ENCODE data around the gene C14orf180. TPM values are rescaled to one million over a fixed set of nuclear protein-coding genes. Genes with fewer than 3 reads are reported as not detected.

The C14orf180 gene
- total RNA-seq, 6 experiments from 2014 or later, result 0.35 to 4.0 (median 1.9) TPM

GRCh38 chr14:104588066-104588857, 8.7 kb downstream of the C14orf180 start:
- Histone ChIP-seq H3K27ac (no peak overlapping the region), H3K36me3 (no peaks in the 10 kb centered on the region), H3K4me3 (no peak overlapping the region), H3K27me3 (no peaks in the 10 kb centered on the region), H3K4me1 (no peaks in the 10 kb centered on the region), H3K9me3 (no peaks in the 10 kb centered on the region)
- DNase-seq (no peak), ATAC-seq (no peak)
- TF ChIP-seq CTCF (IDR thresholded peaks at IDR 0.05), result no peak
- TF ChIP-seq POLR2A (IDR thresholded peaks at IDR 0.05), result no peak
- 93% methylated on average over 3 of the region's 38 CpGs for WGBS (ENCODE audit: insufficient coverage, low coverage, low lambda C conversion rate, missing lambda C conversion rate)
- intact Hi-C loops (cut with DNase I), result no loop called here

- WGBS (ENCODE audit: insufficient coverage, low coverage, low lambda C conversion rate, missing lambda C conversion rate), result 59% methylated on average over 6 of the region's 26 CpGs
- Histone ChIP-seq H3K9me3 (no peaks in the 10 kb centered on the region), H3K27me3 (no peaks in the 10 kb centered on the region), H3K36me3 (no peaks in the 10 kb centered on the region), H3K4me3 (no peak overlapping the region), H3K27ac (no peak overlapping the region), H3K4me1 (no peaks in the 10 kb centered on the region)
- TF ChIP-seq CTCF (IDR thresholded peaks at IDR 0.05), result no peak
- no peak for TF ChIP-seq POLR2A (IDR thresholded peaks at IDR 0.05)
- DNase-seq (no peak), ATAC-seq (no peak)
- intact Hi-C loops (cut with DNase I), result no loop called here
Measured at GRCh38 chr14:104589338-104590195, 10.0 kb downstream of the C14orf180 start.

- no peak overlapping the region for H3K27ac ChIP-seq
- DNase-seq (no peak), ATAC-seq (no peak)
- intact Hi-C loops (cut with DNase I), result no loop called here
- TF ChIP-seq CTCF (IDR thresholded peaks at IDR 0.05) (no peak), POLR2A (IDR thresholded peaks at IDR 0.05) (no peak)
- H3K4me1 ChIP-seq, result no peaks in the 10 kb centered on the region
- no peak overlapping the region for H3K4me3 ChIP-seq
- no peaks in the 10 kb centered on the region for H3K9me3 ChIP-seq
- WGBS (ENCODE audit: insufficient coverage, low coverage, low lambda C conversion rate, missing lambda C conversion rate), result 60% methylated on average over 10 of the region's 23 CpGs
- H3K27me3 ChIP-seq, result no peaks in the 10 kb centered on the region
- no peaks in the 10 kb centered on the region for H3K36me3 ChIP-seq
Measured at GRCh38 chr14:104590240-104590965, 10.8 kb downstream of the C14orf180 start.

- ATAC-seq (no peak), DNase-seq (no peak)
- H3K27me3 ChIP-seq, result no peaks in the 10 kb centered on the region
- WGBS (ENCODE audit: insufficient coverage, low coverage, low lambda C conversion rate, missing lambda C conversion rate), result no CpG with 5 or more reads among the region's 7 CpGs
- H3K4me1 ChIP-seq, result no peaks in the 10 kb centered on the region
- no peak for TF ChIP-seq CTCF (IDR thresholded peaks at IDR 0.05)
- no peak for TF ChIP-seq POLR2A (IDR thresholded peaks at IDR 0.05)
- H3K36me3 ChIP-seq, result no peaks in the 10 kb centered on the region
- intact Hi-C loops (cut with DNase I), result no loop called here
- H3K27ac ChIP-seq, result no peak overlapping the region
- H3K4me3 ChIP-seq, result no peak overlapping the region
- H3K9me3 ChIP-seq, result no peaks in the 10 kb centered on the region
Measured at GRCh38 chr14:104591031-104591430, 11.5 kb downstream of the C14orf180 start.

Measured in right lobe of liver (tissue), 6 donors.